Endothelial cell of umbilical vein (primary cell): Measurements from ENCODE around the gene ZFP62. TPM values are rescaled to one million over a fixed set of nuclear protein-coding genes. Genes with fewer than 3 reads are reported as not detected.

ENCODE experiments used
- BruUV-seq: library from RNA; stranded (reverse); fragments of 400-500 nt; replicated peaks from 2 replicates; lab custom pipeline; 2021; lab: Mats Ljungman, UMichigan
- CTCF ChIA-PET: fragments of 300-600, 350-600 bp; sonication (Branson Sonifier 250); formaldehyde crosslinking; loops from one replicate; lab custom pipeline; 2021; ENCODE audit warnings: antibody characterized with exemption, inconsistent platforms; lab: Charles Lee
- POLR2A ChIA-PET: fragments of 300-600, 350-600 bp; sonication (Branson Sonifier 250); formaldehyde crosslinking; loops from one replicate; lab custom pipeline; 2021; ENCODE audit warnings: antibody characterized with exemption, inconsistent platforms; lab: Charles Lee
- DNase-seq: peaks from one replicate; pipeline ENCODE4 v3.0.0-alpha.2; 2011; ENCODE audit warnings: low read depth, low spot score
- FAIRE-seq: peaks from 2 replicates; lab custom pipeline; 2011; peaks lifted over from hg19 to GRCh38; lab: Jason Lieb, UNC
- H2AFZ ChIP-seq: 2 replicates; pipeline ENCODE4 v1.6.0; 2012; ENCODE audit warnings: low read depth, low read length, control low read depth, inconsistent platforms
- H3K27ac ChIP-seq: 2 replicates; pipeline ENCODE4 v1.5.1; 2011; ENCODE audit warnings: low read depth, mild to moderate bottlenecking, control low read depth, low read length, moderate library complexity; ENCODE audit not compliant: insufficient read depth
- H3K27me3 ChIP-seq, 2 experiments: 2 replicates each; pipeline versions ENCODE4 v1.6.0 to v1.6.1; 2011; ENCODE audit warnings: low read length in 2 of 2, mixed read lengths in 1 of 2; ENCODE audit not compliant: control insufficient read depth in 2 of 2, insufficient read depth in 2 of 2
- H3K36me3 ChIP-seq, 2 experiments: 2 replicates in 1 of 2; 3 replicates in 1 of 2; pipeline ENCODE4 v1.5.1; 2011; ENCODE audit warnings: low read length in 2 of 2, mild to moderate bottlenecking in 1 of 2, moderate library complexity in 1 of 2; ENCODE audit not compliant: control insufficient read depth in 2 of 2, insufficient read depth in 2 of 2; ENCODE audit errors: extremely low read depth in 1 of 2
- H3K4me1 ChIP-seq: 3 replicates; pipeline ENCODE4 v1.5.1; 2011; ENCODE audit warnings: mild to moderate bottlenecking, low read length; ENCODE audit not compliant: control insufficient read depth, insufficient read depth; ENCODE audit errors: extremely low read depth
- H3K4me2 ChIP-seq: 2 replicates; pipeline ENCODE4 v1.6.1; 2011; ENCODE audit warnings: low read length, control low read depth, mixed read lengths; ENCODE audit not compliant: insufficient read depth
- H3K4me3 ChIP-seq, 3 experiments: fragments of 200-600 bp in 1 of 3; sonication (generic), shearing (Covaris generic) in 1 of 3; replicated peaks in 1 of 3; 2 replicates each; pipeline ENCODE4 v1.5.1; 2011 to 2016; ENCODE audit warnings: control low read depth in 3 of 3, low read length in 3 of 3, mild to moderate bottlenecking in 2 of 3, inconsistent platforms in 1 of 3, low read depth in 1 of 3, moderate library complexity in 1 of 3; ENCODE audit not compliant: insufficient read depth in 1 of 3
- H3K79me2 ChIP-seq: 2 replicates; pipeline ENCODE4 v1.6.0; 2012; ENCODE audit warnings: low read length, inconsistent platforms; ENCODE audit not compliant: control insufficient read depth, insufficient read depth
- H3K9ac ChIP-seq: replicated peaks from 2 replicates; pipeline ENCODE3; 2011; ENCODE audit warnings: low read length, control low read depth; ENCODE audit not compliant: insufficient read depth; ENCODE audit errors: extremely low read depth
- H3K9me1 ChIP-seq: replicated peaks from 3 replicates; pipeline ENCODE4 v1.6.0; 2011; ENCODE audit warnings: mild to moderate bottlenecking, low read length; ENCODE audit not compliant: control insufficient read depth, insufficient read depth; ENCODE audit errors: extremely low read depth
- H3K9me3 ChIP-seq: replicated peaks from 2 replicates; pipeline ENCODE4 v1.5.1; 2012; ENCODE audit warnings: low read length, inconsistent platforms; ENCODE audit not compliant: control insufficient read depth, insufficient read depth
- H4K20me1 ChIP-seq: replicated peaks from 2 replicates; pipeline ENCODE3; 2011; ENCODE audit warnings: mild to moderate bottlenecking, low read length; ENCODE audit not compliant: control insufficient read depth, insufficient read depth; ENCODE audit errors: extremely low read depth
- EZH2 ChIP-seq: IDR thresholded peaks from 2 replicates; pipeline ENCODE4 v1.6.1; 2012; ENCODE audit warnings: borderline replicate concordance, low read depth, mild to moderate bottlenecking, moderate library complexity, low read length, inconsistent platforms; ENCODE audit not compliant: severe bottlenecking
- FOS ChIP-seq: IDR thresholded peaks from 2 replicates; pipeline ENCODE4 v1.6.1; 2011; ENCODE audit warnings: mild to moderate bottlenecking, low read length, moderate library complexity, borderline replicate concordance; ENCODE audit not compliant: insufficient read depth
- GATA2 ChIP-seq: IDR thresholded peaks from 2 replicates; pipeline ENCODE4 v1.7.0; 2011; ENCODE audit warnings: low read depth, mild to moderate bottlenecking, moderate library complexity, mixed read lengths, low read length; ENCODE audit not compliant: insufficient read length, insufficient read depth
- JUN ChIP-seq: IDR thresholded peaks from 2 replicates; pipeline ENCODE4 v1.6.1; 2011; ENCODE audit warnings: borderline replicate concordance, low read depth; ENCODE audit not compliant: insufficient read length, insufficient read depth
- MYC ChIP-seq: IDR thresholded peaks from one replicate; pipeline ENCODE4 v1.6.1; 2011; ENCODE audit warnings: mild to moderate bottlenecking, low read depth, low read length
- POLR2A ChIP-seq: IDR thresholded peaks from 2 replicates; pipeline ENCODE4 v1.6.1; 2012; ENCODE audit warnings: low read depth, mild to moderate bottlenecking, control low read depth, low read length
- POLR2AphosphoS5 ChIP-seq: IDR thresholded peaks from 2 replicates; pipeline ENCODE4 v1.6.1; 2012; ENCODE audit warnings: low read depth, mild to moderate bottlenecking, control low read depth, low read length, moderate library complexity; ENCODE audit not compliant: insufficient read depth
- dilution Hi-C: fragments of 300-500 bp; cut with MboI; formaldehyde crosslinking; loops from one replicate; pipeline ENCODE4 v1.15.0; 2019; ENCODE audit warnings: low sequenced_read_pairs; ENCODE audit not compliant: extremely low pct_ligation_motif_present
- intact Hi-C: fragments of 100-400 bp; cut with micrococcal nuclease; formaldehyde crosslinking; loops from one replicate; pipeline ENCODE4 v1.10.0; 2022
- polyA plus RNA-seq, 4 experiments: library from polyadenylated mRNA; depleted of rRNA in 3 of 4; stranded (reverse) in 3 of 4; unstranded in 1 of 4; fragments of >200 nt; gene quantifications; 2 replicates each; pipeline versions ENCODE4 v1.2.1 to v1.2.3, GENCODE V29; 2011 to 2012; ENCODE audit warnings: missing spikeins in 1 of 4
- total RNA-seq: library from RNA; stranded (reverse); gene quantifications from 2 replicates; pipeline ENCODE4 v1.2.3, GENCODE V29; 2021
- TF ChIP-seq, protein P1 (sequence below), 2 donors: IDR thresholded peaks; 1 replicate in 1 of 2; 2 replicates in 1 of 2; pipeline ENCODE4 v1.5.1; 2011; ENCODE audit warnings: low read length in 2 of 2, mild to moderate bottlenecking in 2 of 2, moderate library complexity in 2 of 2, control low read depth in 1 of 2, inconsistent platforms in 1 of 2, low read depth in 1 of 2; ENCODE audit not compliant: insufficient read depth in 1 of 2; ENCODE audit errors: extremely low read depth in 1 of 2
- TF ChIP-seq, protein P2 (sequence below): IDR thresholded peaks from 2 replicates; pipeline ENCODE4 v1.6.1; 2011; ENCODE audit not compliant: insufficient read depth, insufficient read length

Gene ZFP62
- total and polyA plus RNA-seq, 2 donors (not counting 3 experiments of a cell fraction or from before 2014, with no cell fraction given), result 3.7 to 19.7 TPM

DNA sequence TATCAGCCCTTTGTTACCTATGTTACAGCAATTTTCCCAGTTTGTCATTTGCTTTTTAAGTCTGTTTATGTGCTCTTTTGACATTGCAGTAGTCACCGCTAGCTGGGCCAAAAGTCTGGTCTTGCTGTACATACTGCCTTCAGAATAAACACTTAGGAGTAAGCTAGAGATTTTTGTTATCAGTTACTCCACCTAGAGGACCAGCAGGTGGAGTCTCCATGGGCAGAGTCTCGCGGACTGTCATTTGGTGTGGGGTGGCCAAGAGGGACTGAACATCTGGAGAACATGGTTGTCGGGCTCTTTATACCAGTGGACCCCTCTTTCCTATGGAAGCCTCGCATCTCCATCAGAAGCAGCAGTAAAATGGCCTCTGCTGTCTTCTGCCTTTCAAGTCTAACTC lies 47.7 kb downstream of the ZFP62 start:
- CTCF ChIA-PET, result no interaction called here
- Histone ChIP-seq H3K4me3 (no peak overlapping the region), H3K9me1 (no peaks in the 10 kb centered on the region), H3K9me3 (no peaks in the 10 kb centered on the region), H3K4me1 (peaks cover 44% of the 10 kb centered on the region), H3K4me2 (no peak overlapping the region), H2AFZ (no peak overlapping the region), H3K36me3 (no peaks in the 10 kb centered on the region), H4K20me1 (no peaks in the 10 kb centered on the region), H3K79me2 (peaks cover 5% of the 10 kb centered on the region), H3K9ac (no peak overlapping the region), H3K27me3 (no peaks in the 10 kb centered on the region), H3K27ac (no peak overlapping the region)
- POLR2A ChIA-PET, result no interaction called here
- TF ChIP-seq EZH2 (no peak), POLR2AphosphoS5 (no peak), JUN (no peak), MYC (no peak), POLR2A (no peak), FOS (no peak), GATA2 (no peak)
- TF ChIP-seq, protein P1, sequence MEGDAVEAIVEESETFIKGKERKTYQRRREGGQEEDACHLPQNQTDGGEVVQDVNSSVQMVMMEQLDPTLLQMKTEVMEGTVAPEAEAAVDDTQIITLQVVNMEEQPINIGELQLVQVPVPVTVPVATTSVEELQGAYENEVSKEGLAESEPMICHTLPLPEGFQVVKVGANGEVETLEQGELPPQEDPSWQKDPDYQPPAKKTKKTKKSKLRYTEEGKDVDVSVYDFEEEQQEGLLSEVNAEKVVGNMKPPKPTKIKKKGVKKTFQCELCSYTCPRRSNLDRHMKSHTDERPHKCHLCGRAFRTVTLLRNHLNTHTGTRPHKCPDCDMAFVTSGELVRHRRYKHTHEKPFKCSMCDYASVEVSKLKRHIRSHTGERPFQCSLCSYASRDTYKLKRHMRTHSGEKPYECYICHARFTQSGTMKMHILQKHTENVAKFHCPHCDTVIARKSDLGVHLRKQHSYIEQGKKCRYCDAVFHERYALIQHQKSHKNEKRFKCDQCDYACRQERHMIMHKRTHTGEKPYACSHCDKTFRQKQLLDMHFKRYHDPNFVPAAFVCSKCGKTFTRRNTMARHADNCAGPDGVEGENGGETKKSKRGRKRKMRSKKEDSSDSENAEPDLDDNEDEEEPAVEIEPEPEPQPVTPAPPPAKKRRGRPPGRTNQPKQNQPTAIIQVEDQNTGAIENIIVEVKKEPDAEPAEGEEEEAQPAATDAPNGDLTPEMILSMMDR (IDR thresholded peaks at IDR 0.05; ENCODE audit: extremely low read depth in 1 of 2, insufficient read depth in 1 of 2, low read depth in 1 of 2, low read length in 2 of 2), result no peak
- TF ChIP-seq, protein P2, sequence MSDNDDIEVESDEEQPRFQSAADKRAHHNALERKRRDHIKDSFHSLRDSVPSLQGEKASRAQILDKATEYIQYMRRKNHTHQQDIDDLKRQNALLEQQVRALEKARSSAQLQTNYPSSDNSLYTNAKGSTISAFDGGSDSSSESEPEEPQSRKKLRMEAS, result no peak
- FAIRE-seq (no peak), DNase-seq (no peak)
- intact Hi-C loops, result loop anchor here (5.0 kb wide), 1 partner anchor 166 kb away; the partner anchor contains the start of gene FLT4
- no TSS peak for BruUV-seq
- dilution Hi-C loops, result no loop called here
